ENCODE data around the gene PLEKHG4B.
"Not testable (repeated sequence)": the region's sequence is repeated elsewhere in the genome, so short reads cannot be mapped to it uniquely, and the experiment has no call there.

The PLEKHG4B gene

DNA sequence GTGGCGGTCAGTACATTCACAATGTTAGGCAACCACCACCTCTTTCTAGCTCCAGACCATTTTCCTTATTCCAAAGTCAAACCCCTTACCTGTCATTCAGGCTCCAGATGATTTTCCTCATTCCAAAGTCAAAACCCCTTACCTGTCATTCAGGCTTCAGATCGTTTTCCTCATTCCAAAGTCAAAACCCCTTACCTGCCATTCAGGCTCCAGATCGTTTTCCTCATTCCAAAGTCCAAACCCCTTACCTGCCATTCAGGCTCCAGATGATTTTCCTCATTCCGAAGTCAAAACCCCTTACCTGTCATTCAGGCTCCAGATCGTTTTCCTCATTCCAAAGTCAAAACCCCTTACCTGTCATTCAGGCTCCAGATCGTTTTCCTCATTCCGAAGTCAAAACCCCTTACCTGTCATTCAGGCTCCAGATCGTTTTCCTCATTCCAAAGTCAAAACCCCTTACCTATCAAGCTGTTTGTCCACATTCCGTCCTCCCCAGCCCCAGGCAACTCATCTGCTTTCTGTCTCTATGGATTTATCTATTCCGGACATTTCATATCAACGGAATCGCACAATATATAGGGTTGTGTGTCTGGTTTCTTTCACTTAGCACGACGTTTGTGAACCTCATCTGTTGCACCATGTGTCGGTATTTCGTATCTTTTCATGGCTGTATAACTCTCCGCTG is 5.2 kb downstream of the PLEKHG4B start:
- no peak for DNase-seq

DNA sequence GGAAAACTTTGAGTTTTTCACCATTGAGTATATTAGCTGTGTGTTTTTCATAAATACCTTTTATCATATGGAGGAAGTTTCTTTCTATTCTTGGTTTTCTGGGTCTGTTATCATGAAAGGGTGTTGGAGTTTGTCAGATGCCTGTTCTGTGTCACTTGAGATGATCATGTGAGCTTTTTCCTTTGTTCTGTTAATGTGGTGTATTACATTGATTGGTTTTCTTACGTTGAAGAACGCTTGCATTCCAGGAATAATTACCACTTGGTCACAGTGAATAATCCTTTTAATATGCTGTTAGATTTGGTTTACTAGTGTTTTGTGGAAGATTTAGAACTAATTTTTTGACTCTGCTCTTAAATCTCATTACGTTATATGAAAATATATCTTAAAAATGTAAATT is 7.8 kb downstream of the PLEKHG4B start:
- no peak for DNase-seq

- no peak for DNase-seq
These were observed 10.6 kb downstream of the PLEKHG4B start for GRCh38 chr5:102411-103043.

DNA sequence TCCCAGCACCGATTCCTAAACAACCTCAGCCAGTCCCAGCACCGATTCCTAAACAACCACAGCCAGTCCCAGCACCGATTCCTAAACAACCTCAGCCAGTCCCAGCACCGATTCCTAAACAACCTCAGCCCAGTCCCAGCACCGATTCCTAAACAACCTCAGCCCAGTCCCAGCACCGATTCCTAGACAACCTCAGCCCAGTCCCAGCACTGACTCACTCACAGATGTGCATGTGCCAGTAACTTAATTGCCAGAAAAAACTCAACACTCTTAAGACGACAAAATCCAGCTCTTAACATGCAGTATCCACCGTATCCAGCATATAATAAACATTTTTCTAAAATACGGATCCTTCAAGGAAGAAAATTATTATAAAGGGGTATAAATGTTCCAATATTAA is 12.1 kb downstream of the PLEKHG4B start:
- not testable (repeated sequence) for DNase-seq

DNA sequence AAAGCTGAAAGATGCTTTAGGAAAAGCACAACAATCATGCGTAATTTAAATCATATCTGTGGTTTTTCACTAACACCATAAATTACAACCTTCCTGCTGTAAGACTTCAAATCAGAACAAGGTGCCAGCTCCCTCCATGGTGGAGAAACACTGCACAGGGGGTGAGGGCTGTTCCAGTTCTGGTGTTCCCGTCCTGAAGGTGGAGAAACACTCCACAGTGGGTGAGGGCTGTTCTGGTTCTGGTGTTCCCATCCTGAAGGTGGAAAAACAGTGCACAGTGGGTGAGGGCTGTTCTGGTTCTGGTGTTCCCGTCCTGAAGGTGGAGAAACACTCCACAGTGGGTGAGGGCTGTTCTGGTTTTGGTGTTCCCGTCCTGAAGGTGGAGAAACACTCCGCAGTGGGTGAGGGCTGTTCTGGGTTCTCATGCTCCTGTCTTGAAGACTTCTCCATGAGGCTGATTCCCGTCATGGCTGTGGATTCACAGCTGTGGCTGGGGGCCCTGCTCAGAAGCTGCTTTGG is 12.9 kb downstream of the PLEKHG4B start:
- DNase-seq = no peak

DNA sequence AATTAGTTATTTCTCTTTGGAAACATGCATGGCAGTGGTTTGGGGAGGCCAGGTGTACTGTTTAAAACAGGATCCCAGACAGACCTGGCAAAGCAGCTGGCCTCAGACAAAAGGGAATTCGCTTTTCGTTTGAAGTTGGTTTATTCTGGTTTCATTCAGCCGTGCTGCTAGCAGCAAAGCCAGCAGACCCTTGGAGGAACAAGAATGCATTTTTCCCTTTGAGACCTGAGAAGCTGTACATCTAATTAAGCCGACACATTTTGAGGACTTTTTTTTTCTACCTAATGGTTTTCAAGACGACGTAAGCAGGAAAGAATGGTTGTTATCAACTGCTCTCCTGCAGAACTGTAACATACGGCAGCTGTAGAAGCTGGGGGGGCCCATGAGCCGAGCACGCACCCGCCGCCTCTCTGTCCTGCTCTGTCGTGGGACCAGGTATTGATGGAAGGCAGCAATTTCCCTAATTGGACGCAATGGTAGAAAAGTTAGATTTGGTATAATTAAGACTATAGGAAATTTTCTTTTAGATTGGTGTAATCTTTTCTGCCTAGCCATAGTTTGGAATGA is 13.6 kb downstream of the PLEKHG4B start:
- no peak for DNase-seq

GRCh38 chr5:106587-106986 is 14.6 kb downstream of the PLEKHG4B start:
- no peak for DNase-seq

GRCh38 chr5:107526-107925 is 15.6 kb downstream of the PLEKHG4B start:
- DNase-seq = no peak

DNA sequence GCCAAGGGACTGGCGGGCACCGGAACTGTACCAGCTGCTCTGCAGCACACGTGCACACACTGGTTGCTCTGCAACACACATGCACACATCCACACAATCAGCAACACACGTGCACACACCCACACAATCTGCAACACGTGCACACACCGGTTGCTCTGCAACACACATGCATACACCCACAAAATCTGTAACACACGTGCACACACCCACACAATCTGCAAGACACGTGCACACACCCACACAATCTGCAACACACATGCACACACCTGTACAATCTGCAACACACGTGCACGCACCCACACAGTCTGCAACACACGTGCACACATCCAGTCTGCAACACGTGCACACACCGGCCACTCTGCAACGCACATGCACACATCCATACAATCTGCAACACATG is 17.9 kb downstream of the PLEKHG4B start:
- no peak for DNase-seq

DNA sequence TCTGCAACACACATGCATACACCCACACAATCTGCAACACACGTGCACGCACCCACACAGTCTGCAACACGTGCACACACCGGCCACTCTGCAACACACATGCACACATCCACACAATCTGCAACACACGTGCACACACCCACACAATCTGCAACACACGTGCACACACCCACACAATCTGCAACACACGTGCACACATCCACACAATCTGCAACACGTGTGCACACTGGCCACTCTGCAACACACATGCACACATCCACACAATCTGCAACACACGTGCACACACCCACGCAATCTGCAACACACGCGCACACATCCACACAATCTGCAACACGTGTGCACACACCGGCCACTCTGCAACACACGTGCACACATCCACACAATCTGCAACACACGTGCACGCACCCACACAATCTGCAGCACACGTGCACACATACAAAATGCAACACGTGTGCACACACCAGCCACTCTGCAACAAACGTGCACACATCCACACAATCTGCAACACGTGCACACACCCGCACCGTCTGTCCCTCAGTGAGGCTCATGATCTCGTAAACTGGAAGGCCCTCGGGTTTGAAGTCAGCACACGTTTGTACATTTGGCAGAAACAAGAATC is 18.4 kb downstream of the PLEKHG4B start:
- DNase-seq = no peak

DNA sequence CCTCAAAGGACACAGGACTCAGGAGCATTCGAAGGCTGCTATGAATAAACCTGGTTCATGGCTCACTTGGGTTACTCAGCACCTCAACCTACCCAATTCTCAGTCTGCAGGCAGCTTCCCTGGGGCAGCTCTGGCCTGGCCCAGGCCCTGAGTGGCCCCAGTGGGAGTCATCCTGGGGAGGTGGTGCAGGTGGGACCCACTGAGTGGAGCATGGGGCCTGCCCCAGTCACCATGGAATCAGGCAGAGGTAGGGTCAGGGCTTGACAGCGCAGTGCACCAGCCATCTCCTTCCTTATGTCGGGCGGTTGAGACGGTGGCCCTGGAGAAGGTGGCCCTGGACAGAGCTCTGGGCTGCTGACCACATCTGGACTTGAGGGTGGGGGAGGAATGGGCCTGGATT is 19.2 kb downstream of the PLEKHG4B start:
- DNase-seq = no peak

GRCh38 chr5:119486-120097 is 27.6 kb downstream of the PLEKHG4B start:
- no peak for DNase-seq

GRCh38 chr5:121432-121831 is 29.5 kb downstream of the PLEKHG4B start:
- DNase-seq = no peak

- DNase-seq = no peak
These were observed 33.8 kb downstream of the PLEKHG4B start for GRCh38 chr5:125815-126214.

DNA sequence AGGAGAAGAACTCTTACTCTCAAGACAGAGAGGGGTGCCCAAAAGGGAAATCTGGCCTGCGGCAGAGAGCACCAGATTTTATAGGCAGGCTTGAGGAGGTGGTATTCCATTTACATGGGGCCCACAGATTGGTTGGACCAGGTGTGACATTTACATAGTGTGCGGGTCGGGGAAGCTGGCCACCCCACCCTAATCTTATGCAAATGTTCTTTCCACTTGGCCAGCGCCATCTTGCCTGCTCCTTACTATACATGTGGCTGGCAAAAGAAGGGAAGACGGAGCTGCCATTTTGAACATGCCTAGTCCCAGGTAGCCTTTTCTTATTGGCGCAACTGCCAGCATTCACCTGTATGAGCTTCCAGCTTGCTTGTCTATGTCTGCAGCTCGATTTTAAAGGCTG is 34.8 kb downstream of the PLEKHG4B start:
- no peak for DNase-seq

DNA sequence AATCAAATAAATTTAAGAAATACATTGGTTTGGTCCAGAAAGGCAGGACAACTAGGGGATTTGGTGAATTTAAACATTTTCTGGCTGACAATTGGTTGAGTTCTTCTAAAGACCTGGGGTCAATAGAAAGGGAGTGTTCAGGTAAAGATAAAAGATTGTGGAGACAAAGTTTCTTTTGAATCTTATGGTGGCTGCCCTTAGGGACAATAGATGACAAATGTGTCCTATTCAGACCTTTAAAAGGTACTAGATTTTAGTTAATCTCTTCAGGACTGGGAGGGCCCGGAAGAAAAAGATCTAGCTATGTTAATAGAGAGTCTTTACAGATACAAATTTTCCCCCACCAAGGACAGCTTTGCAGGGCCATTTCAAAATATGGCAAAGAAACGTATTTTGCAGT is 35.9 kb downstream of the PLEKHG4B start:
- no peak for DNase-seq

DNA sequence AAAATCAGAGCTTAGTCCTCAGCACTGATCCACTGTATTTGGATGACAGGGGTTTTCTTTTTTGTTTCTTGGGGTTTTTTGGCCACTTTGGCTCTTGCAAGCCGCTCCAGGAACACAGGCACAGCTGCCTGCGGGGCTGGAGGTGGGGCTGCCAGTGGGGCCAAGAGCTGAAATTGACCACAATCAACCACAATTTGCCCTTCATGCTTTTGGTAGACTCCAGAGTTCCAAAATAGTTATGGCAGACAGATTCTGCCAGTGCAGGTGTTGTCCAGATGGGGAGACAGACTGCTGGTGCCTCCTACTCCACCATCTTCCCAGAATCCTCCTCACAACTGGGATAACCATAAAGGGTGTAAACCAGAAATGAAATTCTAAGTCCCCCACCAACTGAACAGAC is 36.5 kb downstream of the PLEKHG4B start:
- no peak for DNase-seq

DNA sequence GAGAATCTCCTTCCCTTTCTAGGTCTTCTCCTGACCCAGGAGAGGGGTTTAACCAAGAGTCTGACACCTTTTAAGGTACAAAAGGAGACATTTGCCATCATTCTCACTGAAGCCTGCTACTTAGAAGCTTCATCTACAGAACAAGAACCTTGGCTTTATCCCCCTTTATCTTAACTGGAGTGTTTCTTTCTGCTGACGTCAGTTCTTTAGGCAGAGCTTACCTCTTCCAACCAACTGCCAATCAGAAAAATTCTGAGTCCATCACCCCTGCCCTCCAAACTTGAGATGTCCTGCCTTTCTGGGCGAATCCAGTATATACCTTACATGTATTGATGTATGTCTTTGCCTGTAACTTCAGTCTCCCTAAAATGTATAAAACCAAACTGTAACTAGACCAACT is 37.2 kb downstream of the PLEKHG4B start:
- no peak for DNase-seq

GRCh38 chr5:129820-130219 is 37.9 kb downstream of the PLEKHG4B start:
- DNase-seq = no peak

GRCh38 chr5:130601-131131 is 38.7 kb downstream of the PLEKHG4B start:
- DNase-seq = no peak

DNA sequence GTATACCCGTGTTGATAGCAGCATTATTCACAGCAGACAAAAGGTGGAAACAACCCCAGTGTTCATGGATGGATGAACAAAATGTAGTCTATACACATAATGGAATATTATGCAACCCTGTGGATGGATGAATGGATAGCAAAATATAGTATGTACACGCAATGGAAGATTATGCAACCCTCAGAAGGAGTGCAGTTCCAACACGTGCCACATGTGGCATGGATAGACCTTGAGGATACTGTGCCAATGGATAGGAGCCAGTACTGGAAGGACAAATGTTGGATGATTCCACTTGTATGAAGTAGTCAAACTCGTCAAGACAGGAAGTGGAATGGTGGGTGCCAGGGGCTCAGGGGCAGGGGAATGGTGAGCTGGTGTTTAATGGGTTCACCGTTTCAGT is 44.9 kb downstream of the PLEKHG4B start:
- DNase-seq = no peak

- no peak for DNase-seq
These were observed 45.8 kb downstream of the PLEKHG4B start for GRCh38 chr5:137741-138140.

DNA sequence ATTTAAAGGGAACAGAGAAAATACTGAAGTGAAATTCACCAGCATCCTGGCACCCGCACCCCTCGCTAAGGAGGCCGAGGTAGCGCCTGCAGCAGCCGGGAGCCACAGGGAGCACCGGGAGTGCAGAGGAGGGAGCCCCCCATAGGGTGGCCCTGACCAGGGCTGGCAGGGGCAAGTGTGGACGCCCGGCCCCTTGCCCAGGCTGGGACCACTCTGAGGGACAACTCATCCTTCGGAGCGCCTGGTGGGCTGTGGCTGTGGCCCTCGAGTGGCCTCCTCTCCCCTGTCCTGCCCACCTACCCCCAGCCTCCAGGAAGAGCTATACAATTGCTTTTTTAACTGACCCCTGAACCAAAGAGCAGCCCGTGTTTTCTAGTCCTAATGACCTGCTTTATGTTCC is 47.0 kb downstream of the PLEKHG4B start:
- DNase-seq = no peak
